GM12878 (cell line): ENCODE data around the gene CNTNAP2. TPM values are rescaled to one million over a fixed set of nuclear protein-coding genes. Genes with fewer than 3 reads are reported as not detected.

Source experiments
- ATAC-seq: fragments of 200-7000 bp; cut with Tn5 transposase; 3 replicates; pipeline ENCODE4 v1.9.1; 2020; ENCODE audit warnings: mild to moderate bottlenecking, moderate library complexity
- BruUV-seq: library from RNA; stranded (reverse); fragments of 400-500 nt; replicated peaks from 2 replicates; lab custom pipeline; 2021; lab: Mats Ljungman, UMichigan
- CTCF ChIA-PET: fragments of 300-600 bp; sonication (Branson Sonifier 250); formaldehyde crosslinking; extraction: SDS; loops from one replicate; lab custom pipeline; 2021; ENCODE audit warnings: inconsistent platforms; lab: Yijun Ruan, JAX
- POLR2A ChIA-PET: fragments of 350-600 bp; formaldehyde crosslinking; extraction: SDS; loops from one replicate; lab custom pipeline; 2021; ENCODE audit warnings: inconsistent platforms; lab: Charles Lee
- RAD21 ChIA-PET: fragments of 300-600 bp; sonication (Branson Sonifier 250); formaldehyde crosslinking; loops from one replicate; lab custom pipeline; 2023; ENCODE audit warnings: antibody characterized with exemption; ENCODE audit not compliant: unreplicated experiment; lab: Charles Lee
- SMC1A ChIA-PET: fragments of 300-600 bp; sonication (Branson Sonifier 250); formaldehyde crosslinking; loops from one replicate; lab custom pipeline; 2023; ENCODE audit not compliant: unreplicated experiment, uncharacterized antibody; lab: Charles Lee
- DNase-seq: peaks from one replicate; pipeline ENCODE4 v3.0.0-alpha.2; 2011; ENCODE audit warnings: low read depth, low spot score
- FAIRE-seq: peaks from 3 replicates; lab custom pipeline; 2011; peaks lifted over from hg19 to GRCh38; lab: Jason Lieb, UNC
- H2AFZ ChIP-seq: 2 replicates; pipeline ENCODE4 v1.6.0; 2011; ENCODE audit warnings: low read depth, low read length, control low read depth; ENCODE audit not compliant: control insufficient read depth
- H3K27ac ChIP-seq: 2 replicates; pipeline ENCODE4 v1.5.1; 2011; ENCODE audit warnings: control low read depth; ENCODE audit not compliant: control insufficient read depth, insufficient read depth
- H3K27me3 ChIP-seq, 2 experiments: replicated peaks in 1 of 2; 2 replicates each; pipeline versions ENCODE4 v1.6.0 to v1.6.1; 2011; ENCODE audit warnings: low read length in 1 of 2; ENCODE audit not compliant: control insufficient read depth in 2 of 2, insufficient read depth in 2 of 2
- H3K36me3 ChIP-seq, 2 experiments: 2 replicates each; pipeline ENCODE4 v1.5.1; 2011; ENCODE audit warnings: low read length in 1 of 2; ENCODE audit not compliant: control insufficient read depth in 2 of 2, insufficient read depth in 2 of 2
- H3K4me1 ChIP-seq: 2 replicates; pipeline ENCODE4 v1.6.1; 2011; ENCODE audit warnings: mild to moderate bottlenecking, low read length, moderate library complexity, mixed read lengths; ENCODE audit not compliant: control insufficient read depth, insufficient read depth
- H3K4me2 ChIP-seq: 2 replicates; pipeline ENCODE4 v1.6.0; 2011; ENCODE audit warnings: control low read depth; ENCODE audit not compliant: control insufficient read depth, insufficient read depth
- H3K4me3 ChIP-seq: fragments of 200-600 bp; sonication (generic); 2 replicates; pipeline ENCODE4 v1.5.1; 2016
- H3K79me2 ChIP-seq: 2 replicates; pipeline ENCODE4 v1.6.0; 2011; ENCODE audit warnings: low read length; ENCODE audit not compliant: control insufficient read depth, insufficient read depth
- H3K9ac ChIP-seq: 2 replicates; pipeline ENCODE4 v1.8.0; 2011; ENCODE audit warnings: low read length, control low read depth, mixed read lengths; ENCODE audit not compliant: control insufficient read depth, insufficient read depth
- H3K9me3 ChIP-seq: replicated peaks from 3 replicates; pipeline ENCODE4 v1.5.1; 2011; ENCODE audit warnings: mild to moderate bottlenecking, low read length; ENCODE audit not compliant: control insufficient read depth, insufficient read depth
- H4K20me1 ChIP-seq: 2 replicates; pipeline ENCODE4 v1.6.0; 2011; ENCODE audit not compliant: control insufficient read depth, insufficient read depth
- BCL3 ChIP-seq: IDR thresholded peaks from 2 replicates; pipeline ENCODE4 v1.6.1; 2011; ENCODE audit warnings: borderline replicate concordance, low read depth, mild to moderate bottlenecking, moderate library complexity, low read length; ENCODE audit not compliant: insufficient read depth, poor library complexity, severe bottlenecking
- CREM ChIP-seq: IDR thresholded peaks from 2 replicates; pipeline ENCODE4 v1.6.1; 2014; ENCODE audit warnings: antibody characterized with exemption, low read depth
- EGR1 ChIP-seq, 2 experiments: IDR thresholded peaks; 1 replicate in 1 of 2; 2 replicates in 1 of 2; pipeline ENCODE4 v1.6.1; 2011 to 2012; ENCODE audit warnings: low read depth in 2 of 2, low read length in 2 of 2, borderline replicate concordance in 1 of 2, mild to moderate bottlenecking in 1 of 2, moderate library complexity in 1 of 2
- EP300 ChIP-seq, 2 experiments: fragments of 150-350 bp in 1 of 2; IDR thresholded peaks; 2 replicates each; pipeline ENCODE4 v1.6.1; 2011 to 2012; ENCODE audit warnings: low read depth in 2 of 2, low read length in 2 of 2, borderline replicate concordance in 1 of 2, improper control_type of control experiment in 1 of 2, inconsistent platforms in 1 of 2; ENCODE audit not compliant: control insufficient read depth in 1 of 2
- GATAD2B ChIP-seq: fragments of 450-650 bp; conservative IDR thresholded peaks from 2 replicates; pipeline ENCODE4 v1.6.1; 2017; ENCODE audit warnings: low read depth, mild to moderate bottlenecking, moderate library complexity
- HDAC2 ChIP-seq: fragments of 200-600 bp; sonication (generic); IDR thresholded peaks from 2 replicates; pipeline ENCODE4 v1.6.1; 2017
- HSF1 ChIP-seq: fragments of 150-350 bp; IDR thresholded peaks from 2 replicates; pipeline ENCODE4 v1.6.1; 2014; ENCODE audit warnings: mild to moderate bottlenecking, low read depth, low read length
- IRF5 ChIP-seq: fragments of 450-650 bp; IDR thresholded peaks from 2 replicates; pipeline ENCODE4 v1.6.1; 2017; ENCODE audit warnings: borderline replicate concordance
- LARP7 ChIP-seq: fragments of 450-650 bp; IDR thresholded peaks from 2 replicates; pipeline ENCODE4 v1.6.1; 2017; ENCODE audit warnings: mild to moderate bottlenecking
- NR2C1 ChIP-seq: fragments of 450-650 bp; IDR thresholded peaks from 2 replicates; pipeline ENCODE4 v1.6.1; 2017; ENCODE audit warnings: antibody characterized with exemption, mild to moderate bottlenecking, moderate library complexity
- SRF ChIP-seq, 2 experiments: IDR thresholded peaks; 2 replicates each; pipeline ENCODE4 v1.6.1; 2011; ENCODE audit warnings: low read depth in 2 of 2, low read length in 2 of 2, mild to moderate bottlenecking in 1 of 2, moderate library complexity in 1 of 2
- SUZ12 ChIP-seq: fragments of 200-600 bp; sonication (generic); IDR thresholded peaks from one replicate; pipeline ENCODE4 v1.6.1; 2018; ENCODE audit warnings: antibody characterized with exemption, mild to moderate bottlenecking; ENCODE audit not compliant: unreplicated experiment
- ZNF217 ChIP-seq: fragments of 450-650 bp; IDR thresholded peaks from 2 replicates; pipeline ENCODE4 v1.6.1; 2017; ENCODE audit warnings: antibody characterized with exemption, mild to moderate bottlenecking
- WGBS: methylation state at CpG from one replicate; pipeline ENCODE4 v1.1.6; 2016; ENCODE audit warnings: low lambda C conversion rate; ENCODE audit not compliant: insufficient replicate concordance, insufficient coverage; ENCODE audit errors: missing lambda C conversion rate; 5-methylcytosine and 5-hydroxymethylcytosine counted together
- in situ Hi-C: fragments of 300-500 bp; cut with MboI; formaldehyde crosslinking; loops from 9 replicates; pipeline ENCODE4 v1.14.3; 2018; ENCODE audit warnings: mixed read lengths
- intact Hi-C: fragments of 100-400 bp; cut with micrococcal nuclease; formaldehyde crosslinking; loops from one replicate; pipeline ENCODE4 v1.14.2; 2022; ENCODE audit not compliant: unreplicated experiment
- polyA plus RNA-seq, 11 experiments: library from polyadenylated mRNA; depleted of rRNA in 4 of 11; unstranded in 6 of 11; stranded (reverse) in 5 of 11; fragments of >200 nt; fragmentation: Nextera tagmentation in 4 of 11; fragmentation: Illumina TruSeq in 1 of 11; extraction: Ambion mirVana in 4 of 11; extraction: Trizol in 1 of 11; gene quantifications; 1 replicate in 1 of 11; 2 replicates in 10 of 11; pipeline versions ENCODE4 v1.2.1 to v1.2.3, GENCODE V29; 2011 to 2016; ENCODE audit warnings: inconsistent platforms in 2 of 11, missing spikeins in 2 of 11, low read depth in 1 of 11
- total RNA-seq, 4 experiments: library from RNA; depleted of rRNA in 3 of 4; stranded (reverse); fragments of >200 nt in 3 of 4; fragmentation: Illumina TruSeq in 1 of 4; extraction: Trizol in 1 of 4; gene quantifications; 2 replicates each; pipeline versions ENCODE4 v1.2.1 to v1.2.3, GENCODE V29; 2013 to 2021
- TF ChIP-seq, protein P1 (sequence below): fragments of 450-650 bp; conservative IDR thresholded peaks from 2 replicates; pipeline ENCODE4 v1.6.1; 2017; ENCODE audit warnings: mild to moderate bottlenecking, moderate library complexity

The CNTNAP2 gene
- total and polyA plus RNA-seq, 10 of the 15 experiments (the other 5 are each of a cell fraction or from before 2014, with no cell fraction given): 0.03 to 0.08 (median 0.03) TPM; not detected in 7

- TF ChIP-seq IRF5 (no peak), BCL3 (no peak), ZNF217 (no peak), SRF (IDR thresholded peaks at IDR 0.05; ENCODE audit: low read depth in 2 of 2, low read length in 2 of 2) (no peak), CREM (no peak), EGR1 (IDR thresholded peaks at IDR 0.05; ENCODE audit: borderline replicate concordance in 1 of 2, low read depth in 2 of 2, low read length in 2 of 2) (no peak), NR2C1 (no peak), GATAD2B (no peak), HSF1 (no peak), SUZ12 (no peak), EP300 (IDR thresholded peaks at IDR 0.05; ENCODE audit: borderline replicate concordance in 1 of 2, control insufficient read depth in 1 of 2, low read depth in 2 of 2, low read length in 2 of 2) (no peak), HDAC2 (no peak), LARP7 (no peak)
- TF ChIP-seq, protein P1, sequence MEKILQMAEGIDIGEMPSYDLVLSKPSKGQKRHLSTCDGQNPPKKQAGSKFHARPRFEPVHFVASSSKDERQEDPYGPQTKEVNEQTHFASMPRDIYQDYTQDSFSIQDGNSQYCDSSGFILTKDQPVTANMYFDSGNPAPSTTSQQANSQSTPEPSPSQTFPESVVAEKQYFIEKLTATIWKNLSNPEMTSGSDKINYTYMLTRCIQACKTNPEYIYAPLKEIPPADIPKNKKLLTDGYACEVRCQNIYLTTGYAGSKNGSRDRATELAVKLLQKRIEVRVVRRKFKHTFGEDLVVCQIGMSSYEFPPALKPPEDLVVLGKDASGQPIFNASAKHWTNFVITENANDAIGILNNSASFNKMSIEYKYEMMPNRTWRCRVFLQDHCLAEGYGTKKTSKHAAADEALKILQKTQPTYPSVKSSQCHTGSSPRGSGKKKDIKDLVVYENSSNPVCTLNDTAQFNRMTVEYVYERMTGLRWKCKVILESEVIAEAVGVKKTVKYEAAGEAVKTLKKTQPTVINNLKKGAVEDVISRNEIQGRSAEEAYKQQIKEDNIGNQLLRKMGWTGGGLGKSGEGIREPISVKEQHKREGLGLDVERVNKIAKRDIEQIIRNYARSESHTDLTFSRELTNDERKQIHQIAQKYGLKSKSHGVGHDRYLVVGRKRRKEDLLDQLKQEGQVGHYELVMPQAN: no peak
- ChIA-PET SMC1A (no interaction called here), POLR2A (no interaction called here), CTCF (interaction anchor here (0.6 kb wide), 1 partner anchor 19 kb away, joined by 3 read pairs; no protein-coding TSS in a partner anchor), RAD21 (no interaction called here)
- intact Hi-C loops: no loop called here
- DNase-seq (no peak), ATAC-seq (no peak), FAIRE-seq (no peak)
- Histone ChIP-seq H3K27ac (no peak overlapping the region), H3K4me2 (no peak overlapping the region), H2AFZ (no peak overlapping the region), H3K36me3 (no peaks in the 10 kb centered on the region), H3K9ac (no peak overlapping the region), H3K79me2 (no peaks in the 10 kb centered on the region), H3K4me1 (no peaks in the 10 kb centered on the region), H3K27me3 (no peaks in the 10 kb centered on the region), H3K9me3 (no peaks in the 10 kb centered on the region), H4K20me1 (no peaks in the 10 kb centered on the region), H3K4me3 (no peak overlapping the region)
- in situ Hi-C loops: no loop called here
- WGBS: 0% methylated on average over 2 of the region's 2 CpGs
- no TSS peak for BruUV-seq
These were observed 132.7 kb downstream of the CNTNAP2 start for GRCh38 chr7:146249272-146249671.
